HepG2 (cell line): ENCODE data around the gene UGT1A8.

Experiments used
- CHD2 ChIP-seq: IDR thresholded peaks from 2 replicates; pipeline ENCODE4 v1.6.1; 2011; ENCODE audit warnings: low read depth, low read length, improper control_type of control experiment
- CTCF ChIP-seq: sonication (generic); formaldehyde crosslinking; IDR thresholded peaks from 2 replicates; pipeline ENCODE4 v1.5.0; 2020; ENCODE audit warnings: mild to moderate bottlenecking, missing genetic modification reagents, moderate library complexity
- FOXJ3 ChIP-seq: sonication (generic); formaldehyde crosslinking; IDR thresholded peaks from 2 replicates; pipeline ENCODE4 v1.4.0; 2020; ENCODE audit warnings: missing genetic modification reagents, mild to moderate bottlenecking, borderline replicate concordance
- MAX ChIP-seq: IDR thresholded peaks from 2 replicates; pipeline ENCODE4 v1.6.1; 2012; ENCODE audit warnings: inconsistent platforms
- TIGD3 ChIP-seq: sonication (generic); formaldehyde crosslinking; IDR thresholded peaks from 2 replicates; pipeline ENCODE4 v1.5.1; 2020; ENCODE audit warnings: mild to moderate bottlenecking, missing genetic modification reagents, borderline replicate concordance
- ZNF407 ChIP-seq: sonication (generic); formaldehyde crosslinking; IDR thresholded peaks from one replicate; pipeline ENCODE4 v1.5.1; 2020; ENCODE audit warnings: mild to moderate bottlenecking, missing genetic modification reagents; ENCODE audit errors: not compliant biosample characterization
- ZNF609 ChIP-seq: sonication (generic); formaldehyde crosslinking; IDR thresholded peaks from 2 replicates; pipeline ENCODE4 v1.4.0; 2020; ENCODE audit warnings: mild to moderate bottlenecking, missing genetic modification reagents, borderline replicate concordance

- no peak for TF ChIP-seq ZNF609
- TF ChIP-seq TIGD3 (CRISPR knock-in tag), result no peak
- no peak for TF ChIP-seq MAX
- no peak for TF ChIP-seq FOXJ3 (CRISPR knock-in tag)
- no peak for TF ChIP-seq CHD2
- no peak for TF ChIP-seq ZNF407 (CRISPR knock-in tag)
- no peak for TF ChIP-seq CTCF (CRISPR knock-in tag)
These were observed 176.8 kb downstream of the UGT1A8 start for GRCh38 chr2:233794128-233794658.
